OCI-LY7 (cell line): ENCODE data around the gene PCDHA12. TPM values are rescaled to one million over a fixed set of nuclear protein-coding genes. Genes with fewer than 3 reads are reported as not detected.

ENCODE experiments used
- BruUV-seq: library from RNA; stranded (reverse); fragments of 400-500 nt; replicated peaks from 2 replicates; lab custom pipeline; 2021; lab: Mats Ljungman, UMichigan
- CTCF ChIA-PET: fragments of 300-600 bp; sonication (Branson Sonifier 250); formaldehyde crosslinking; loops from one replicate; lab custom pipeline; 2022; ENCODE audit warnings: antibody characterized with exemption; ENCODE audit not compliant: unreplicated experiment; lab: Charles Lee
- POLR2A ChIA-PET: fragments of 300-600 bp; sonication (Branson Sonifier 250); formaldehyde crosslinking; loops from one replicate; lab custom pipeline; 2022; ENCODE audit warnings: antibody characterized with exemption; lab: Charles Lee
- DNase-seq: peaks from one replicate; pipeline ENCODE4 v3.0.0-alpha.2; 2015; ENCODE audit warnings: low spot score
- H2AFZ ChIP-seq: fragments of 200-600 bp; sonication (generic), shearing (Covaris generic); 2 replicates; pipeline ENCODE4 v1.6.1; 2014; ENCODE audit warnings: mild to moderate bottlenecking, antibody characterized with exemption, low read length, moderate library complexity
- H3K27ac ChIP-seq: fragments of 200-600 bp; sonication (generic); 2 replicates; pipeline ENCODE4 v1.5.1; 2014; ENCODE audit warnings: mixed run types, low read depth, mild to moderate bottlenecking, moderate library complexity, low read length, inconsistent platforms; ENCODE audit not compliant: poor library complexity, severe bottlenecking
- H3K36me3 ChIP-seq: fragments of 200-600 bp; sonication (generic); 2 replicates; pipeline ENCODE4 v1.6.1; 2014; ENCODE audit warnings: mild to moderate bottlenecking, antibody characterized with exemption, low read length, moderate library complexity, mixed read lengths; ENCODE audit not compliant: insufficient read depth
- H3K4me1 ChIP-seq: fragments of 200-600 bp; sonication (generic); 2 replicates; pipeline ENCODE4 v1.5.1; 2014; ENCODE audit warnings: mild to moderate bottlenecking, low read length; ENCODE audit not compliant: insufficient read depth, poor library complexity, severe bottlenecking
- H3K4me2 ChIP-seq: fragments of 200-600 bp; sonication (generic); 2 replicates; pipeline ENCODE4 v1.6.1; 2014; ENCODE audit warnings: mild to moderate bottlenecking, low read length
- H3K4me3 ChIP-seq: fragments of 200-600 bp; sonication (generic); 2 replicates; pipeline ENCODE4 v1.5.1; 2014; ENCODE audit warnings: mild to moderate bottlenecking, low read depth, low read length; ENCODE audit not compliant: poor library complexity, severe bottlenecking
- H3K79me2 ChIP-seq: fragments of 200-600 bp; sonication (generic); 2 replicates; pipeline ENCODE4 v1.6.1; 2016; ENCODE audit warnings: low read depth, mild to moderate bottlenecking, low read length, moderate library complexity, mixed read lengths; ENCODE audit not compliant: insufficient read depth
- H3K9me2 ChIP-seq: fragments of 200-600 bp; sonication (generic); 2 replicates; pipeline ENCODE4 v1.6.1; 2016; ENCODE audit warnings: mild to moderate bottlenecking, low read length, mixed read lengths; ENCODE audit not compliant: insufficient read depth
- H3K9me3 ChIP-seq: fragments of 200-600 bp; sonication (generic); 2 replicates; pipeline ENCODE4 v1.6.1; 2014; ENCODE audit warnings: mild to moderate bottlenecking, mixed run types, low read length, mixed read lengths
- H4K20me1 ChIP-seq: fragments of 200-600 bp; sonication (generic); 2 replicates; pipeline ENCODE4 v1.6.1; 2014; ENCODE audit warnings: mild to moderate bottlenecking, antibody characterized with exemption, low read length, moderate library complexity, mixed read lengths; ENCODE audit not compliant: insufficient read depth
- EZH2phosphoT487 ChIP-seq: fragments of 200-600 bp; sonication (generic); IDR thresholded peaks from 2 replicates; pipeline ENCODE4 v1.6.1; 2018; ENCODE audit warnings: low read depth, borderline replicate concordance, mild to moderate bottlenecking, mixed run types, antibody characterized with exemption, low read length, moderate library complexity, mixed read lengths
- intact Hi-C: fragments of 100-400 bp; cut with micrococcal nuclease; formaldehyde crosslinking; loops from one replicate; pipeline ENCODE4 v1.10.0; 2022; ENCODE audit not compliant: unreplicated experiment
- total RNA-seq, 2 experiments: library from RNA; depleted of rRNA in 1 of 2; stranded (reverse); fragments of >200 nt in 1 of 2; shearing (Covaris generic) in 1 of 2; gene quantifications; 2 replicates each; pipeline ENCODE4 v1.2.3, GENCODE V29; 2014 to 2022
- TF ChIP-seq, protein P1 (sequence below): fragments of 200-600 bp; sonication (generic); conservative IDR thresholded peaks from 2 replicates; pipeline ENCODE4 v1.5.1; 2014; ENCODE audit warnings: mild to moderate bottlenecking, antibody characterized with exemption, low read length, moderate library complexity, mixed read lengths

The PCDHA12 gene
- total RNA-seq, 2 experiments from 2014 or later = not detected

DNA sequence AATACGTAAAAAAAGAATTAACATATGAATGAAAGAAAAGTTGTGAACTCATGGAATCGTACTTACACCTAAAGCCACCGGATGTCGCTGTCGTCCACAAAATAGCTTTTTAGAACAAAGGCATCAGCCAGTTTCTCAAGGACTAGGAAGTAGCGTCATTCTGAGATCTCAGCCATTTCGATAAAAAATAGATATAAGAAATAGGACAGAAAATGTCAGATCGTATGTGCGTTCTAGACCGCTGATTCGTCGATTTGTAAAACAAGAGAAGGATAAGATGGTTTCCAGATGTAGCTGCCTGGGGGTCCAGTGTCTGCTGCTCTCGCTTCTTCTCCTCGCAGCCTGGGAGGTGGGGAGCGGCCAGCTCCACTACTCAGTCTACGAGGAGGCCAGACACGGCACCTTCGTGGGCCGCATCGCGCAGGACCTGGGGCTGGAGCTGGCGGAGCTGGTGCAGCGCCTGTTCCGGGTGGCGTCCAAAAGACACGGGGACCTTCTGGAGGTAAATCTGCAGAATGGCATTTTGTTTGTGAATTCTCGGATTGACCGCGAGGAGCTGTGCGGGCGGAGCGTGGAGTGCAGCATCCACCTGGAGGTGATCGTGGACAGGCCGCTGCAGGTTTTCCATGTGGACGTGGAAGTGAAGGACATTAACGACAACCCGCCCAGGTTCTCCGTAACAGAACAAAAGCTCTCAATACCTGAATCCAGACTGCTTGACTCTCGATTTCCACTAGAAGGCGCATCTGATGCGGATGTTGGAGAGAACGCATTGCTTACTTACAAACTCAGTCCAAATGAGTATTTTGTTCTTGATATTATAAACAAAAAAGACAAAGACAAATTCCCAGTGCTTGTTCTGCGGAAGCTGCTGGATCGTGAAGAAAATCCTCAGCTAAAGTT is 19.1 kb upstream of the PCDHA12 start, which contains the start of gene PCDHA10:
Gene PCDHA10 (plus strand): TSS at position 126 of the 903 bp plus-strand sequence. CDS start 152 bp downstream, at position 278.
- TF ChIP-seq EZH2phosphoT487 = no peak
- TF ChIP-seq, protein P1, sequence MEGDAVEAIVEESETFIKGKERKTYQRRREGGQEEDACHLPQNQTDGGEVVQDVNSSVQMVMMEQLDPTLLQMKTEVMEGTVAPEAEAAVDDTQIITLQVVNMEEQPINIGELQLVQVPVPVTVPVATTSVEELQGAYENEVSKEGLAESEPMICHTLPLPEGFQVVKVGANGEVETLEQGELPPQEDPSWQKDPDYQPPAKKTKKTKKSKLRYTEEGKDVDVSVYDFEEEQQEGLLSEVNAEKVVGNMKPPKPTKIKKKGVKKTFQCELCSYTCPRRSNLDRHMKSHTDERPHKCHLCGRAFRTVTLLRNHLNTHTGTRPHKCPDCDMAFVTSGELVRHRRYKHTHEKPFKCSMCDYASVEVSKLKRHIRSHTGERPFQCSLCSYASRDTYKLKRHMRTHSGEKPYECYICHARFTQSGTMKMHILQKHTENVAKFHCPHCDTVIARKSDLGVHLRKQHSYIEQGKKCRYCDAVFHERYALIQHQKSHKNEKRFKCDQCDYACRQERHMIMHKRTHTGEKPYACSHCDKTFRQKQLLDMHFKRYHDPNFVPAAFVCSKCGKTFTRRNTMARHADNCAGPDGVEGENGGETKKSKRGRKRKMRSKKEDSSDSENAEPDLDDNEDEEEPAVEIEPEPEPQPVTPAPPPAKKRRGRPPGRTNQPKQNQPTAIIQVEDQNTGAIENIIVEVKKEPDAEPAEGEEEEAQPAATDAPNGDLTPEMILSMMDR = peak; percentile 68
- no peak within 1 kb of the TSS for H2AFZ ChIP-seq
- intact Hi-C loops = no loop called here
- no TSS peak for BruUV-seq
- no peaks in the 10 kb centered on the region for H4K20me1 ChIP-seq
- H3K4me2 ChIP-seq = no peak within 1 kb of the TSS
- no peaks in the 10 kb centered on the region for H3K36me3 ChIP-seq
- DNase-seq = peak; percentile 18
- ChIA-PET POLR2A (no interaction called here), CTCF (no interaction called here)
- no peak within 1 kb of the TSS for H3K4me3 ChIP-seq
- no peaks in the 10 kb centered on the region for H3K4me1 ChIP-seq
- H3K79me2 ChIP-seq = no peaks in the 10 kb centered on the region
- no peaks in the 10 kb centered on the region for H3K9me3 ChIP-seq
- no peaks in the 10 kb centered on the region for H3K9me2 ChIP-seq
- no peak within 1 kb of the TSS for H3K27ac ChIP-seq

DNA sequence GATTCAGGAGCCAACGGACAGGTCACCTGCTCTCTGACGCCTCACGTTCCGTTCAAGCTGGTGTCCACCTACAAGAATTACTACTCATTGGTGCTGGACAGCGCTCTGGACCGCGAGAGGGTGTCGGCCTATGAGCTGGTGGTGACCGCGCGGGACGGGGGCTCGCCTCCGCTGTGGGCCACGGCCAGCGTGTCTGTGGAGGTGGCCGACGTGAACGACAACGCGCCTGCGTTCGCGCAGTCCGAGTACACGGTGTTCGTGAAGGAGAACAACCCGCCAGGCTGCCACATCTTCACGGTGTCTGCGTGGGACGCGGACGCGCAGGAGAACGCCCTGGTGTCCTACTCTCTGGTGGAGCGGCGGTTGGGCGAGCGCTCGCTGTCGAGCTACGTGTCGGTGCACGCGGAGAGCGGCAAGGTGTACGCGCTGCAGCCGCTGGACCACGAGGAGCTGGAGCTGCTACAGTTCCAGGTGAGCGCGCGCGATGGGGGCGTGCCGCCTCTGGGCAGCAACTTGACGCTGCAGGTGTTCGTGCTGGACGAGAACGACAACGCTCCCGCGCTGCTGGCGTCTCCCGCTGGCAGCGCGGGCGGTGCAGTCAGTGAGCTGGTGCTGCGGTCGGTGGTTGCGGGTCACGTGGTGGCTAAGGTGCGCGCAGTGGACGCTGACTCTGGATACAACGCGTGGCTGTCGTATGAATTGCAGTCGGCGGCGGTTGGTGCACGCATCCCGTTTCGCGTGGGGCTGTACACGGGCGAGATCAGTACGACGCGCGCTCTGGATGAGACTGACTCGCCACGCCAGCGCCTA is 17.7 kb upstream of the PCDHA12 start:
- H3K9me2 ChIP-seq = no peaks in the 10 kb centered on the region
- H4K20me1 ChIP-seq = no peaks in the 10 kb centered on the region
- BruUV-seq = no TSS peak
- H3K4me3 ChIP-seq = no peak overlapping the region
- no peaks in the 10 kb centered on the region for H3K36me3 ChIP-seq
- H3K27ac ChIP-seq = no peak overlapping the region
- no peaks in the 10 kb centered on the region for H3K4me1 ChIP-seq
- H3K4me2 ChIP-seq = no peak overlapping the region
- TF ChIP-seq, protein P1 = no peak
- TF ChIP-seq EZH2phosphoT487 = no peak
- H3K79me2 ChIP-seq = no peaks in the 10 kb centered on the region
- ChIA-PET CTCF (no interaction called here), POLR2A (no interaction called here)
- intact Hi-C loops = no loop called here
- no peak for DNase-seq
- no peaks in the 10 kb centered on the region for H3K9me3 ChIP-seq
- H2AFZ ChIP-seq = no peak overlapping the region
